ENCODE results near the gene TOM1.

TOM1 gene

DNA sequence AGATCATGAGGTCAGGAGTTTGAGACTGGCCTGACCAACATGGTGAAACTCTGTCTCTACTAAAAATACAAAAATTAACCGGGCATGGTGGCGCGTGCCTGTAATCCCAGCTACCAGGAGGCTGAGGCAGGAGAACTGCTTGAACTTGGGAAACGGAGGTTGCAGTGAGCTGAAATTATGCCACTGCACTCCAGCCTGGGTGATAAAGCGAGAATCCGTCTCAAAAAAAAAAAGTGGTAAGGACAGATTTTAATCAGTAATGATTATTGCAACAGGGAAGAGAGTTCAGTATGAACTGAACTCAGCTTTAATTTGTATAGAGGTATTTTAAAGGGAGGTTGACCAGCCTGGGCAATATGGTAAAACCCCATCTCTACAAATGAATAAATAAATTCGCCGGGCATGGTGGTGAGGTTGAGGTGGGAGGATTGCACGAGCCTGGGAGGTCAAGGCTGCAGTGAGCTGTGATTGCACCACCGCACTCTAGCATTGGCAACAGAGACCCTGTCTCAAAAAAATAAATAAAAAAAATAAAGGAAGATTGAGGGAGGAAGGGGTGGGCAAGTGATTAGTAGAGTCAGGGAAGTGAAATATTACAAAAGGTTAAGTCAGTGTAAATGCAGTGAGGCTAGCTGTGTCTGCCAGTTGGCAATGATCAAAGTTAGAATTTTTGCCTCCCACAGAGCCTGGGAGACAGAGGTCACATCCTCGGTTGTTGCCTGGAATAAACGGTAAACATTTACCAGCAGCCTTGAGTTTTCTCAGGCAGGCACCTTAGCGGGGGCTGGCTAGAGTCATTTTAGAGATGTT is 97.6 kb downstream of the TOM1 start:
- Histone ChIP-seq H3K9me3 (ENCODE audit: low read length) (no peaks in the 10 kb centered on the region), H2AFZ (ENCODE audit: low read depth, low read length) (no peak overlapping the region), H3K4me3 (ENCODE audit: low read length) (no peak overlapping the region), H3K36me3 (ENCODE audit: insufficient read depth, low read length) (peaks cover 11% of the 10 kb centered on the region), H3K4me1 (ENCODE audit: insufficient read depth, low read length) (peaks cover 28% of the 10 kb centered on the region), H3K27me3 (ENCODE audit: insufficient read depth, low read length) (no peaks in the 10 kb centered on the region)
